Measurements from ENCODE around the gene SUPT3H. TPM values are rescaled to one million over a fixed set of nuclear protein-coding genes. Genes with fewer than 3 reads are reported as not detected.

SUPT3H gene
- total and polyA plus RNA-seq, 9 donors = 10.3 to 23.1 (median 16.2) TPM

- H3K27me3 ChIP-seq = no peaks in the 10 kb centered on the region
- H3K4me1 ChIP-seq (ENCODE audit: insufficient read depth) = peaks cover 5% of the 10 kb centered on the region
- H3K9me3 ChIP-seq = no peaks in the 10 kb centered on the region
- H3K4me3 ChIP-seq = no peak overlapping the region
- intact Hi-C loops (cut with DNase I) = no loop called here
- H3K27ac ChIP-seq = no peak overlapping the region
- WGBS, 3 donors = 58 to 76% (median 69%) methylated on average over 4 of the region's 4 CpGs
- no peak for DNase-seq
- no peaks in the 10 kb centered on the region for H3K36me3 ChIP-seq
- TF ChIP-seq EP300 (IDR thresholded peaks at IDR 0.05) = no peak
- no peak for TF ChIP-seq POLR2A (IDR thresholded peaks at IDR 0.05)
- TF ChIP-seq CTCF (IDR thresholded peaks at IDR 0.05) = no peak
Observed at GRCh38 chr6:44969446-44970185, 408.1 kb downstream of the SUPT3H start.

GRCh38 chr6:44967481-44967880, 410.3 kb downstream of the SUPT3H start:
- no peaks in the 10 kb centered on the region for H3K9me3 ChIP-seq
- H3K27ac ChIP-seq = no peak overlapping the region
- H3K27me3 ChIP-seq = no peaks in the 10 kb centered on the region
- WGBS, 3 donors = 61 to 91% (median 77%) methylated on average over 1 of the region's 1 CpG
- H3K36me3 ChIP-seq = no peaks in the 10 kb centered on the region
- intact Hi-C loops (cut with DNase I) = no loop called here
- no peak for TF ChIP-seq CTCF (IDR thresholded peaks at IDR 0.05)
- no peak for TF ChIP-seq EP300 (IDR thresholded peaks at IDR 0.05)
- TF ChIP-seq POLR2A (IDR thresholded peaks at IDR 0.05) = no peak
- H3K4me3 ChIP-seq = no peak overlapping the region
- H3K4me1 ChIP-seq (ENCODE audit: insufficient read depth) = peaks cover 5% of the 10 kb centered on the region
- no peak for DNase-seq

- WGBS, 3 donors = 35 to 36% (median 36%) methylated on average over 2 of the region's 2 CpGs
- DNase-seq = no peak
- intact Hi-C loops (cut with DNase I) = no loop called here
Observed at GRCh38 chr6:44966449-44967092, 411.2 kb downstream of the SUPT3H start.

GRCh38 chr6:44965708-44966107, 412.0 kb downstream of the SUPT3H start:
- Histone ChIP-seq H3K4me1 (ENCODE audit: insufficient read depth) (peaks cover 5% of the 10 kb centered on the region), H3K9me3 (no peaks in the 10 kb centered on the region), H3K36me3 (no peaks in the 10 kb centered on the region), H3K27me3 (no peaks in the 10 kb centered on the region), H3K27ac (no peak overlapping the region), H3K4me3 (no peak overlapping the region)
- TF ChIP-seq POLR2A (IDR thresholded peaks at IDR 0.05) (no peak), CTCF (IDR thresholded peaks at IDR 0.05) (no peak), EP300 (IDR thresholded peaks at IDR 0.05) (no peak)
- 92 to 95% (median 92%) methylated on average over 4 of the region's 4 CpGs for WGBS, 3 donors
- intact Hi-C loops (cut with DNase I) = no loop called here
- no peak for DNase-seq

More at GRCh38 chr6:44966449-44967092, 411.2 kb downstream of the SUPT3H start:
- Histone ChIP-seq H3K4me3 (no peak overlapping the region), H3K36me3 (no peaks in the 10 kb centered on the region), H3K4me1 (ENCODE audit: insufficient read depth) (peaks cover 5% of the 10 kb centered on the region), H3K27ac (no peak overlapping the region), H3K9me3 (no peaks in the 10 kb centered on the region), H3K27me3 (no peaks in the 10 kb centered on the region)
- TF ChIP-seq EP300 (IDR thresholded peaks at IDR 0.05) = no peak
- no peak for TF ChIP-seq POLR2A (IDR thresholded peaks at IDR 0.05)
- no peak for TF ChIP-seq CTCF (IDR thresholded peaks at IDR 0.05)

Measured in ovary (tissue), 9 donors.